Activated naive CD4-positive, alpha-beta T cell treated with anti-CD3 and anti-CD28 coated beads, Interleukin-2, amount 50 U/mL, for 24 hours (primary cell): Measurements from ENCODE around the gene NFATC1.
"Not testable (repeated sequence)": the region's sequence is repeated elsewhere in the genome, so short reads cannot be mapped to it uniquely, and the experiment has no call there.

ENCODE experiments used
- H3K27ac Mint-ChIP-seq: one replicate; pipeline ENCODE4 v1.8.0; 2021; ENCODE audit warnings: mild to moderate bottlenecking, mixed read lengths
- H3K27me3 Mint-ChIP-seq: one replicate; pipeline ENCODE4 v1.8.0; 2021; ENCODE audit warnings: mixed read lengths
- H3K36me3 Mint-ChIP-seq: one replicate; pipeline ENCODE4 v1.8.0; 2021; ENCODE audit warnings: mixed read lengths
- H3K4me1 Mint-ChIP-seq: one replicate; pipeline ENCODE4 v1.8.0; 2021; ENCODE audit warnings: mixed read lengths
- H3K4me3 Mint-ChIP-seq: one replicate; pipeline ENCODE4 v1.8.0; 2021; ENCODE audit warnings: mild to moderate bottlenecking, mixed read lengths
- H3K9me3 Mint-ChIP-seq: one replicate; pipeline ENCODE4 v1.8.0; 2021; ENCODE audit warnings: mixed read lengths

Gene NFATC1

GRCh38 chr18:79494936-79495335 lies 99.2 kb downstream of the NFATC1 start:
- H3K9me3 Mint-ChIP-seq = peaks cover 18% of the 10 kb centered on the region
- H3K4me1 Mint-ChIP-seq = peaks cover 46% of the 10 kb centered on the region
- H3K36me3 Mint-ChIP-seq = peaks cover 42% of the 10 kb centered on the region
- no peaks in the 10 kb centered on the region for H3K27me3 Mint-ChIP-seq
- no peak overlapping the region for H3K4me3 Mint-ChIP-seq
- H3K27ac Mint-ChIP-seq = no peak overlapping the region

GRCh38 chr18:79495591-79496071 lies 99.9 kb downstream of the NFATC1 start:
- no peaks in the 10 kb centered on the region for H3K27me3 Mint-ChIP-seq
- H3K27ac Mint-ChIP-seq = no peak overlapping the region
- H3K4me3 Mint-ChIP-seq = no peak overlapping the region
- peaks cover 23% of the 10 kb centered on the region for H3K9me3 Mint-ChIP-seq
- peaks cover 41% of the 10 kb centered on the region for H3K4me1 Mint-ChIP-seq
- peaks cover 48% of the 10 kb centered on the region for H3K36me3 Mint-ChIP-seq

- no peak overlapping the region for H3K4me3 Mint-ChIP-seq
- peaks cover 33% of the 10 kb centered on the region for H3K4me1 Mint-ChIP-seq
- peak overlapping the region; percentile 46 for H3K27ac Mint-ChIP-seq
- H3K36me3 Mint-ChIP-seq = peaks cover 48% of the 10 kb centered on the region
- peaks cover 23% of the 10 kb centered on the region for H3K9me3 Mint-ChIP-seq
- no peaks in the 10 kb centered on the region for H3K27me3 Mint-ChIP-seq
Observed at GRCh38 chr18:79496237-79496977, 100.7 kb downstream of the NFATC1 start.

GRCh38 chr18:79496978-79497637 lies 101.4 kb downstream of the NFATC1 start:
- Mint-ChIP-seq H3K4me1 (peaks cover 30% of the 10 kb centered on the region), H3K36me3 (peaks cover 44% of the 10 kb centered on the region), H3K27me3 (no peaks in the 10 kb centered on the region), H3K27ac (no peak overlapping the region), H3K9me3 (peaks cover 23% of the 10 kb centered on the region), H3K4me3 (no peak overlapping the region)

GRCh38 chr18:79497638-79498081 lies 101.9 kb downstream of the NFATC1 start:
- peaks cover 43% of the 10 kb centered on the region for H3K36me3 Mint-ChIP-seq
- no peak overlapping the region for H3K4me3 Mint-ChIP-seq
- H3K27me3 Mint-ChIP-seq = no peaks in the 10 kb centered on the region
- peaks cover 34% of the 10 kb centered on the region for H3K4me1 Mint-ChIP-seq
- no peak overlapping the region for H3K27ac Mint-ChIP-seq
- peaks cover 23% of the 10 kb centered on the region for H3K9me3 Mint-ChIP-seq

GRCh38 chr18:79498662-79499061 lies 102.9 kb downstream of the NFATC1 start:
- Mint-ChIP-seq H3K36me3 (peaks cover 43% of the 10 kb centered on the region), H3K4me3 (no peak overlapping the region), H3K27me3 (no peaks in the 10 kb centered on the region), H3K4me1 (peaks cover 43% of the 10 kb centered on the region), H3K9me3 (peaks cover 23% of the 10 kb centered on the region), H3K27ac (no peak overlapping the region)

GRCh38 chr18:79501006-79501405 lies 105.3 kb downstream of the NFATC1 start:
- H3K9me3 Mint-ChIP-seq = peaks cover 23% of the 10 kb centered on the region
- peaks cover 44% of the 10 kb centered on the region for H3K36me3 Mint-ChIP-seq
- H3K4me1 Mint-ChIP-seq = peaks cover 52% of the 10 kb centered on the region
- no peaks in the 10 kb centered on the region for H3K27me3 Mint-ChIP-seq
- H3K4me3 Mint-ChIP-seq = no peak overlapping the region
- H3K27ac Mint-ChIP-seq = no peak overlapping the region

- Mint-ChIP-seq H3K4me1 (peaks cover 62% of the 10 kb centered on the region), H3K27me3 (no peaks in the 10 kb centered on the region), H3K27ac (peak overlapping the region; percentile 59), H3K36me3 (peaks cover 32% of the 10 kb centered on the region), H3K4me3 (no peak overlapping the region), H3K9me3 (peaks cover 20% of the 10 kb centered on the region)
Observed at GRCh38 chr18:79502782-79503181, 107.1 kb downstream of the NFATC1 start.

- Mint-ChIP-seq H3K4me1 (peaks cover 68% of the 10 kb centered on the region), H3K27me3 (no peaks in the 10 kb centered on the region), H3K4me3 (no peak overlapping the region), H3K36me3 (peaks cover 27% of the 10 kb centered on the region), H3K9me3 (peaks cover 14% of the 10 kb centered on the region), H3K27ac (peak overlapping the region; percentile 56)
Observed at GRCh38 chr18:79503406-79503805, 107.7 kb downstream of the NFATC1 start.

GRCh38 chr18:79504034-79504433 lies 108.3 kb downstream of the NFATC1 start:
- Mint-ChIP-seq H3K9me3 (peaks cover 12% of the 10 kb centered on the region), H3K27ac (peak overlapping the region; percentile 88), H3K4me3 (peak overlapping the region; percentile 51), H3K27me3 (no peaks in the 10 kb centered on the region), H3K4me1 (peaks cover 73% of the 10 kb centered on the region), H3K36me3 (peaks cover 27% of the 10 kb centered on the region)

GRCh38 chr18:79504495-79504894 lies 108.8 kb downstream of the NFATC1 start:
- Mint-ChIP-seq H3K4me1 (peaks cover 68% of the 10 kb centered on the region), H3K36me3 (peaks cover 23% of the 10 kb centered on the region)
- not testable (repeated sequence) for H3K27me3 Mint-ChIP-seq

GRCh38 chr18:79505465-79505864 lies 109.7 kb downstream of the NFATC1 start:
- Mint-ChIP-seq H3K27ac (peak overlapping the region; percentile 68), H3K36me3 (peaks cover 20% of the 10 kb centered on the region), H3K4me1 (peaks cover 69% of the 10 kb centered on the region)
- not testable (repeated sequence) for H3K9me3 Mint-ChIP-seq, H3K4me3 Mint-ChIP-seq, H3K27me3 Mint-ChIP-seq

More at GRCh38 chr18:79504495-79504894, 108.8 kb downstream of the NFATC1 start:
- Mint-ChIP-seq H3K27ac (peak overlapping the region; percentile 88), H3K4me3 (peak overlapping the region; percentile 51)
- not testable (repeated sequence) for H3K9me3 Mint-ChIP-seq

GRCh38 chr18:79506191-79507075 lies 110.7 kb downstream of the NFATC1 start:
- peaks cover 15% of the 10 kb centered on the region for H3K36me3 Mint-ChIP-seq
- peaks cover 69% of the 10 kb centered on the region for H3K4me1 Mint-ChIP-seq
- H3K9me3 Mint-ChIP-seq = no peaks in the 10 kb centered on the region
- peak overlapping the region; percentile 81 for H3K4me3 Mint-ChIP-seq
- no peaks in the 10 kb centered on the region for H3K27me3 Mint-ChIP-seq
- H3K27ac Mint-ChIP-seq = peak overlapping the region; percentile 88

GRCh38 chr18:79507076-79507545 lies 111.4 kb downstream of the NFATC1 start:
- H3K4me1 Mint-ChIP-seq = peaks cover 65% of the 10 kb centered on the region
- peaks cover 15% of the 10 kb centered on the region for H3K36me3 Mint-ChIP-seq
- H3K27ac Mint-ChIP-seq = peak overlapping the region; percentile 88
- no peaks in the 10 kb centered on the region for H3K27me3 Mint-ChIP-seq
- H3K4me3 Mint-ChIP-seq = peak overlapping the region; percentile 81
- no peaks in the 10 kb centered on the region for H3K9me3 Mint-ChIP-seq
